Measurements from ENCODE around the gene ARHGAP33. TPM values are rescaled to one million over a fixed set of nuclear protein-coding genes. Genes with fewer than 3 reads are reported as not detected.
"Not testable (repeated sequence)": the region's sequence is repeated elsewhere in the genome, so short reads cannot be mapped to it uniquely, and the experiment has no call there.

The ARHGAP33 gene
- total RNA-seq, 1 donor from 2014 or later, result 13.3 TPM

DNA sequence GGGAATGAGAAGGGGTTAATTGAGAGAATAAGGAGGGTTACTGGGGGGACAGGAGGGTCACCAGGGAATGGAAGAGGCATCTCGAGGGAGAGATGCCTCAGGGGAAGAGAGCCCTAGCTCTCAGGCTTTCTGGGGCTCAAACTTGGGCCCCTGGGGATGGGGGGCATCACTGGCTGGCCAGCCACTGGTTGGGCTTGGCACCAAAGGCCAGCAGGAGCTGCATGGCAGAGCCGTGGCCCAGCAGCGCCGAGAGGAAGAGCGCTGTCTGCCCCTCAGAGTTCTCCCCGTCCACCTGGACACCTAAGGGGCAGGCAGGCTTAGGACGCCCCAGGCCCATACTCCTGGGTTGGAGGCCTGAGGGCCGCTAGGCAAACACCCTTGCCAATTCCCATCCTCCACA, 17.5 kb downstream of the ARHGAP33 start:
- TF ChIP-seq, protein P1, sequence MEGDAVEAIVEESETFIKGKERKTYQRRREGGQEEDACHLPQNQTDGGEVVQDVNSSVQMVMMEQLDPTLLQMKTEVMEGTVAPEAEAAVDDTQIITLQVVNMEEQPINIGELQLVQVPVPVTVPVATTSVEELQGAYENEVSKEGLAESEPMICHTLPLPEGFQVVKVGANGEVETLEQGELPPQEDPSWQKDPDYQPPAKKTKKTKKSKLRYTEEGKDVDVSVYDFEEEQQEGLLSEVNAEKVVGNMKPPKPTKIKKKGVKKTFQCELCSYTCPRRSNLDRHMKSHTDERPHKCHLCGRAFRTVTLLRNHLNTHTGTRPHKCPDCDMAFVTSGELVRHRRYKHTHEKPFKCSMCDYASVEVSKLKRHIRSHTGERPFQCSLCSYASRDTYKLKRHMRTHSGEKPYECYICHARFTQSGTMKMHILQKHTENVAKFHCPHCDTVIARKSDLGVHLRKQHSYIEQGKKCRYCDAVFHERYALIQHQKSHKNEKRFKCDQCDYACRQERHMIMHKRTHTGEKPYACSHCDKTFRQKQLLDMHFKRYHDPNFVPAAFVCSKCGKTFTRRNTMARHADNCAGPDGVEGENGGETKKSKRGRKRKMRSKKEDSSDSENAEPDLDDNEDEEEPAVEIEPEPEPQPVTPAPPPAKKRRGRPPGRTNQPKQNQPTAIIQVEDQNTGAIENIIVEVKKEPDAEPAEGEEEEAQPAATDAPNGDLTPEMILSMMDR (conservative IDR thresholded peaks at IDR 0.05; ENCODE audit: low read depth, low read length), result no peak
- H3K4me3 ChIP-seq (ENCODE audit: low read depth, low read length), result no peak overlapping the region
- no peak for DNase-seq (ENCODE audit: low read depth)

DNA sequence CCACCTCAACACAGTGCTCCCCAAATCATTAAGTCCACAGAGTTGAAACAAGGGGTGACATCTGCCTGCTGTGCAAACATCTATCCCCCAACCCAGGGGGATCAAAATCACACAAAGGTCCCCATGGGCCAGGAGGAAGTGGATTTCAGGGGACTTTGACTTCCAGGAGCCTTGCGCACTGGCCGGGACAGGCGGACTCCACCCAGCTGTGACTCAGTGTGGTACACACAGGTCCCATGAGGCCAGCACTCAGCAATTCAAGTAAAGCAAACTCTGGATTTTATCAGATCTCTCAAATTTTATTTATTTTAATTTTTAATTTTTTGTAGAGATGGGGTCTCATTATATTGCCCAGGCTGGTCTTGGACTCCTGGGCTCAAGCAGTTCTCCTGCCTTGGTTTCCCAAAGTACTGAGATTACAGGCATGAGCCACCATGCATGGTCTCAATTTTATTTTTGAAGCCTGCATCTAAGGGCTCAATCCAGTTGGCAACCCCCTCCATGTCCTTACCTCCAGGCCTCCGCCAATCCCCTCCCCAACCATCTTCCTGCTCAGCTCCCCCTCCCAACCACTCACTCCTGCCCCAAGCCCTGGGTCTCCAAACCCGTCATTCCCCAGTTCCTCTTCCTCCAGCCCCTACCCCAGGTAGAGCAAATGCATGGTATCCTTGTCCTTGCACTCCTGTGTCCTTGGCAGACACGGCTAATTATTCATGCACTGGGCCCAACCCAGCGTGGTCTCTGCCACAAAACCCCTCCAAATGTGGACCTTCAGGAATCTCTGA, 18.2 kb downstream of the ARHGAP33 start:
- DNase-seq (ENCODE audit: low read depth), result no peak
- H3K4me3 ChIP-seq (ENCODE audit: low read depth, low read length), result no peak overlapping the region
- TF ChIP-seq, protein P1 (conservative IDR thresholded peaks at IDR 0.05; ENCODE audit: low read depth, low read length), result no peak

DNA sequence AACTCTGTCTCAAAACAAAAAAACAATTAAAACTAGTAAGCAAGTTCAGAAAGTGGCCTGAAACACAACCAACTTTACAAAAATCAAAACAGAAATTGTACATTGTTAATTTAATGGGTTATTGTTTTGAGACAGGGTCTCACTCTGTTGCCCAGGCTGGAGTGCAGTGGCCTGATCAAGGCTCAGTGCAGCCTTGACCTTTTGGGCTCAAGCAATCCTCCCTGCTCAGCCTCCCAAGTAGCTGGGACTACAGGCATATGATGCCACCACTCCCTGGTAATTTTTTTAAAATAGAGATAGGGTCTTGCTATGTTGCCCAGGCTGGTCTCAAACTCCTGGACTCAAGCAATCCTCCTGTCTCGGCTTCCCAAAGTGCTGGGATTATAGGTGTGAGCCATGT, 20.2 kb downstream of the ARHGAP33 start:
- DNase-seq (ENCODE audit: low read depth); H3K4me3 ChIP-seq (ENCODE audit: low read depth, low read length): not testable (repeated sequence)

DNA sequence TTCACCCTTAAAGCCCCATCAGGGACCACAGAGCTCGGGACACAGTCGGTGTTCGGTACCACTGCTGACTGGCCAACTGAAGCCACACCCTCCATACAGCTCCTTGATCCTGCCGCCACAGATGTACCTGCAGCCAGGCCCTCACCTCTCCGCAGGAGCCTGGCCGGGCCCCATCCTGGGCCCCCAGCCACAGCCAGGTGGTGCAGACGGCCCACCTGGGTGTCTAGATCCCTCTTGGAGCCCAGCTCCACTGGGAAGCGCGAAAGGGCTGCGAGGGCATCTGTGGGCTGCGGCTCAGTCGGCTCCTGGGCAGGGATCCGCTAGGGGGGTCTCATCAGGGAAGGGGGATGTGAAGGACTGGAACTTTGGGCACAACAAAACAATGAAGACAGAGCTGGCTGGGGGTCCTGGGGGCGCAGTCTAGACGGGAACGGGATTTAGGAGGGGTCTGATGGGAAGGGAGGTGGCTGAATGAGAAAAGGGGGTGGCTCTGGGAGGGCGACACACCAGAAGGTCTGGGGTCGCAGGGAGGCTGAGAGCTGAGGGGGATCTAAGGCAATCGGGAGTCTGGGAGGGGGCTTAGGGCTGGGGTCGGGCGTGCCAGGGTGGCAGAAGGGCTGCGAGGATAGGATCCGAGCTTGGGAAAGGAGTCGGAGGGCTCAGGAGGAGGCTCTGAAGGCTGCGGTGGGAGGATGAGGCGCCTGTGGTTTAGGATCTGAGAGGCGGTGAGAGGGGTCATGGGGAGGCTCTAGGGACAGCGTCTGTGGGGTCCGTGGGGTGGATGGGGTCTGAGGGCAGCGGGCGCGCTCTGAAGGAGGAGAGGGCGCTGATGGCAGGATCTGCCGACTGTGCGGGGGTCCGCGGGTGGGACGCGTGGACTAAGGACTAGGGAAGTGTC, 21.5 kb downstream of the ARHGAP33 start:
- DNase-seq (ENCODE audit: low read depth), result no peak
- TF ChIP-seq, protein P1 (conservative IDR thresholded peaks at IDR 0.05; ENCODE audit: low read depth, low read length), result no peak
- no peak overlapping the region for H3K4me3 ChIP-seq (ENCODE audit: low read depth, low read length)

DNA sequence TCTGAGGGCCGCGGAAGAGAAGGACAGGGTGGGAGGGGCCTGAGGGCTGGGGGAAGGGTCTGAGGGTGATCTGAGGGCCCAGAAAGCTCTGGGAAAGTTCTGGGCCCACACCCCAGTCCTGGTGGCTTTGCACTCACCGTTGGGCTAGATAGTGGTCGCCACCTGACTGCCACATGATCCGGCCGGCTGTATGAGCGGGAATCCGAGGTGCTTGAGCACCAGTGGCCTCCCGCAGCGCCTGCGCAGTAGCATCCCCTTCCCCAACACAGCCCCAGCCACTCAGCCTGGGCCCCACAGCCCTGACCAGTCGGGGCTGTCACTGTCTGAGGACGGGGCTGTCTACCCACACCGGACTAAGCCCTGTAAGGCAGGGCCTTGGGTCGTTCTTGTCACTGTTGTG, 22.3 kb downstream of the ARHGAP33 start:
- DNase-seq (ENCODE audit: low read depth), result no peak
- no peak overlapping the region for H3K4me3 ChIP-seq (ENCODE audit: low read depth, low read length)
- TF ChIP-seq, protein P1 (conservative IDR thresholded peaks at IDR 0.05; ENCODE audit: low read depth, low read length), result no peak

DNA sequence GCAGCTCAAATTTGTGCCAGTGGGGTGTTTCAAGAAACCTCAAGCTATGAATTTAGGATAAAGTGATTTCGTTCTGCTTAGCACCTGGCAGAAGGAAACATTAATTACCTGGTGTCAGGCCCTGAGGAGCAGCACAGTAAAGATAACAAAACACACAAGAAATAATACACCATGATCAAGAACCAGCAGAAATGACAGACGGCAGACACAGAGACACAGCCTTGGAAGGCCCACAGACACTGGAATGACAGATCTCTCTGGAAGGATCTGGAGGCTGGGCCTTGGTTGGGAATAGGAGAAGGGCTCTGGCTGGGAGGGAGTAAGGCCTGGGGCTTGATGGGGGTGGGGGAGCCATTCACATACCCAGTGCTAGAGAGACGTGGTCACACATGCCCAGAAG, 26.5 kb downstream of the ARHGAP33 start:
- no peak for DNase-seq (ENCODE audit: low read depth)
- TF ChIP-seq, protein P1 (conservative IDR thresholded peaks at IDR 0.05; ENCODE audit: low read depth, low read length), result no peak

DNA sequence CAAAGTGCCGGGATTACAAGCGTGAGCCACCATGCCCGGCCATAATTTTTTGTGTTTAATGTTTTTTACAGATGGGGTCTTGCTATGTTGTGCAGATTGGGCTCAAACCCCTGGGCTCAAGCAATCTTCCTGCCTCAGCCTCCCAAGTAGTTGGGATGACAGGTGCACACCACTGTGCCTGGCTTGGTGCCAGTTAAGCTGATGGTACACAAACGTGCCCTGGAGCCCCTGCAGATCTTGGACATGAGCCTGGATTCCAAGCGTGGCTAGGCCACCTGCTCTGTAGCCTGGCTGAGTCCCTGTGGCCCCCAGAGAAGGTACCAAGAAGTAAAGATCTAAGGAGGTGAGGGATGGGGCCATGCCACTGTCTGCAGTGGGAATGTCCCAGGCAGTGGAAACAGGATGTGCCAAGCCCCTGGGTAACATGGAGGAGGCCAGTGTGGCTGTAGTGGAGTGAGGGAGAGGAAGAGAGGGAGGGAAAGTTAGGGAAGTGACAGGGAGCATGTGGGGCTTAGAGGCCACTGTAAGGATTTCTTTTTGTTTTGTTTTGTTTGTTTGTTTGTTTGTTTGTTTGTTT, 30.2 kb downstream of the ARHGAP33 start:
- DNase-seq (ENCODE audit: low read depth), result no peak
- TF ChIP-seq, protein P1 (conservative IDR thresholded peaks at IDR 0.05; ENCODE audit: low read depth, low read length), result no peak
- no peak overlapping the region for H3K4me3 ChIP-seq (ENCODE audit: low read depth, low read length)

More for the DNA sequence above, 26.5 kb downstream of the ARHGAP33 start:
- no peak overlapping the region for H3K4me3 ChIP-seq (ENCODE audit: low read depth, low read length)
